ENCODE data around the gene SATB2.

Gene SATB2

GRCh38 chr2:199470672-199471442 is 13.1 kb upstream of the SATB2 start:
- H3K4me3 ChIP-seq (ENCODE audit: low read depth, low read length) = no peak overlapping the region
- DNase-seq (ENCODE audit: low read depth) = no peak
- no peak for TF ChIP-seq CTCF (IDR thresholded peaks at IDR 0.05; ENCODE audit: control insufficient read depth, extremely low read depth, insufficient read depth)

GRCh38 chr2:199470361-199470671 is 12.6 kb upstream of the SATB2 start:
- TF ChIP-seq CTCF (IDR thresholded peaks at IDR 0.05; ENCODE audit: control insufficient read depth, extremely low read depth, insufficient read depth) = no peak
- no peak for DNase-seq (ENCODE audit: low read depth)
- no peak overlapping the region for H3K4me3 ChIP-seq (ENCODE audit: low read depth, low read length)

- DNase-seq (ENCODE audit: low read depth) = no peak
- TF ChIP-seq CTCF (IDR thresholded peaks at IDR 0.05; ENCODE audit: control insufficient read depth, extremely low read depth, insufficient read depth) = no peak
- no peak overlapping the region for H3K4me3 ChIP-seq (ENCODE audit: low read depth, low read length)
Observed at GRCh38 chr2:199469514-199470360, 12.0 kb upstream of the SATB2 start.

- no peak for DNase-seq (ENCODE audit: low read depth)
- H3K4me3 ChIP-seq (ENCODE audit: low read depth, low read length) = no peak overlapping the region
- TF ChIP-seq CTCF (IDR thresholded peaks at IDR 0.05; ENCODE audit: control insufficient read depth, extremely low read depth, insufficient read depth) = no peak
Observed at GRCh38 chr2:199468561-199469513, 11.1 kb upstream of the SATB2 start.

- no peak for DNase-seq (ENCODE audit: low read depth)
- no peak overlapping the region for H3K4me3 ChIP-seq (ENCODE audit: low read depth, low read length)
- TF ChIP-seq CTCF (IDR thresholded peaks at IDR 0.05; ENCODE audit: control insufficient read depth, extremely low read depth, insufficient read depth) = no peak
Observed at GRCh38 chr2:199467066-199467822, 9.5 kb upstream of the SATB2 start.

- DNase-seq (ENCODE audit: low read depth) = no peak
- TF ChIP-seq CTCF (IDR thresholded peaks at IDR 0.05; ENCODE audit: control insufficient read depth, extremely low read depth, insufficient read depth) = no peak
- no peak overlapping the region for H3K4me3 ChIP-seq (ENCODE audit: low read depth, low read length)
Observed at GRCh38 chr2:199466692-199467065, 8.9 kb upstream of the SATB2 start.
